SU-DHL-6 (cell line): ENCODE measurements around the gene DNMT3A.

Experiments used
- H2AFZ ChIP-seq: fragments of 200-600 bp; sonication (generic); 2 replicates; pipeline ENCODE4 v1.6.1; 2014; ENCODE audit warnings: low read depth, mild to moderate bottlenecking, moderate library complexity, mixed read lengths, antibody characterized with exemption, low read length; ENCODE audit not compliant: severe bottlenecking
- H3F3A ChIP-seq: fragments of 200-600 bp; shearing (Covaris generic); 2 replicates; pipeline ENCODE4 v1.6.0; 2016; ENCODE audit warnings: antibody characterized with exemption, mild to moderate bottlenecking; ENCODE audit not compliant: insufficient read depth
- H3K27ac ChIP-seq: fragments of 200-600 bp; sonication (generic); 2 replicates; pipeline ENCODE4 v1.5.1; 2016; ENCODE audit warnings: low read depth, mild to moderate bottlenecking, low read length, moderate library complexity, mixed read lengths
- H3K27me3 ChIP-seq: fragments of 200-600 bp; sonication (generic), shearing (Covaris generic); 2 replicates; pipeline ENCODE4 v1.6.0; 2014; ENCODE audit warnings: mild to moderate bottlenecking, low read length
- H3K36me3 ChIP-seq: fragments of 200-600 bp; sonication (generic); 2 replicates; pipeline ENCODE4 v1.6.1; 2014; ENCODE audit warnings: mild to moderate bottlenecking, low read length, mixed read lengths
- H3K4me2 ChIP-seq: fragments of 300-600, 200-600 bp; shearing (Covaris generic), sonication (generic); 2 replicates; pipeline ENCODE4 v1.6.0; 2014; ENCODE audit warnings: low read length, low read depth, mild to moderate bottlenecking; ENCODE audit not compliant: poor library complexity, severe bottlenecking
- H3K4me3 ChIP-seq: fragments of 200-600 bp; sonication (generic); 2 replicates; pipeline ENCODE4 v1.5.1; 2014; ENCODE audit warnings: antibody characterized with exemption, low read length, mild to moderate bottlenecking, mixed read lengths; ENCODE audit not compliant: insufficient read depth, poor library complexity, severe bottlenecking
- H3K79me2 ChIP-seq: fragments of 200-600 bp; sonication (generic); 2 replicates; pipeline ENCODE4 v1.6.1; 2014; ENCODE audit warnings: mild to moderate bottlenecking, low read length, moderate library complexity; ENCODE audit not compliant: insufficient read depth
- H3K9ac ChIP-seq: fragments of 200-600 bp; sonication (generic); 2 replicates; pipeline ENCODE4 v1.7.0; 2014; ENCODE audit warnings: mild to moderate bottlenecking, low read length
- H3K9me2 ChIP-seq: fragments of 200-600 bp; sonication (generic); replicated peaks from 2 replicates; pipeline ENCODE4 v1.6.1; 2014; ENCODE audit warnings: low read length; ENCODE audit not compliant: insufficient read depth
- H3K9me3 ChIP-seq: fragments of 200-600 bp; sonication (generic); 2 replicates; pipeline ENCODE4 v1.6.1; 2014; ENCODE audit warnings: low read length, mixed read lengths; ENCODE audit not compliant: insufficient read depth
- H4K20me1 ChIP-seq: fragments of 200-600 bp; sonication (generic); 2 replicates; pipeline ENCODE4 v1.6.1; 2014; ENCODE audit warnings: low read depth, mild to moderate bottlenecking, antibody characterized with exemption, low read length, moderate library complexity, mixed read lengths
- CTCF ChIP-seq: fragments of 200-600 bp; sonication (generic); IDR thresholded peaks from one replicate; pipeline ENCODE4 v1.5.1; 2017; ENCODE audit warnings: antibody characterized with exemption, mild to moderate bottlenecking, low read length, moderate library complexity; ENCODE audit not compliant: insufficient read depth, poor library complexity, severe bottlenecking
- EZH2phosphoT487 ChIP-seq: fragments of 200-600 bp; sonication (generic), shearing (Covaris generic); conservative IDR thresholded peaks from 2 replicates; pipeline ENCODE4 v1.6.1; 2018; ENCODE audit warnings: mild to moderate bottlenecking, antibody characterized with exemption, low read length, moderate library complexity, mixed read lengths

Gene DNMT3A

GRCh38 chr2:25335971-25336370 is 5.8 kb downstream of the DNMT3A start:
- no peak overlapping the region for H3K4me3 ChIP-seq

DNA sequence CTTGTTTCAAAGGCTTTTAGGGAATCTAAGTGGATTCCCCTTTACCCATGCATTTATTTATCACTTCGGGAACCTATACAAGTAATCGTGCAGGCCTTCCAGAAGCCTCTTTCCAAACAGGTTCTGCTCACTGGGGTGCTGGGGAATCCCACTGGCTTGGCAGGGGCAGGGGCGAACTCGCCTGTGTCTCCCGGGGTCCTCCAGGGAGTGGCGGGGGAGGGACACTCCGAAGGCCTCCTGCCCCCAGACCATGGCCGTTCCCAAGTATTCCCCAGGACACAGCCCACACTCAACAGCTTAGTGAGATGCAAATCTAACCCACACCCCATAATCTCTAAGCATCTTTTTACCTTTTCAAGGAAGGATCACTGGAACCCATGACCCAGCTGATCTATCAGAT is 6.5 kb downstream of the DNMT3A start:
- H3F3A ChIP-seq = no peaks in the 10 kb centered on the region
- H2AFZ ChIP-seq = no peak overlapping the region
- no peaks in the 10 kb centered on the region; the same call in 1 of the 2 replicates for H3K79me2 ChIP-seq
- H3K9me3 ChIP-seq = no peaks in the 10 kb centered on the region
- H3K4me2 ChIP-seq = no peak overlapping the region
- no peaks in the 10 kb centered on the region; the same call in 1 of the 2 replicates for H4K20me1 ChIP-seq
- no peak overlapping the region for H3K4me3 ChIP-seq
- no peak for TF ChIP-seq EZH2phosphoT487
- no peak for TF ChIP-seq CTCF
- H3K27ac ChIP-seq = no peak overlapping the region
- H3K9ac ChIP-seq = no peak overlapping the region
- no peaks in the 10 kb centered on the region for H3K9me2 ChIP-seq
- H3K36me3 ChIP-seq = no peaks in the 10 kb centered on the region
- H3K27me3 ChIP-seq = no peaks in the 10 kb centered on the region

More at GRCh38 chr2:25335971-25336370, 5.8 kb downstream of the DNMT3A start:
- Histone ChIP-seq H2AFZ (no peak overlapping the region), H3K36me3 (no peaks in the 10 kb centered on the region), H3K9me2 (no peaks in the 10 kb centered on the region), H3K9ac (no peak overlapping the region), H3K27ac (no peak overlapping the region), H3K27me3 (no peaks in the 10 kb centered on the region), H3K79me2 (no peaks in the 10 kb centered on the region; the same call in 1 of the 2 replicates), H3F3A (no peaks in the 10 kb centered on the region), H3K9me3 (no peaks in the 10 kb centered on the region), H4K20me1 (no peaks in the 10 kb centered on the region; the same call in 1 of the 2 replicates), H3K4me2 (no peak overlapping the region)
- TF ChIP-seq EZH2phosphoT487 = no peak
- no peak for TF ChIP-seq CTCF

DNA sequence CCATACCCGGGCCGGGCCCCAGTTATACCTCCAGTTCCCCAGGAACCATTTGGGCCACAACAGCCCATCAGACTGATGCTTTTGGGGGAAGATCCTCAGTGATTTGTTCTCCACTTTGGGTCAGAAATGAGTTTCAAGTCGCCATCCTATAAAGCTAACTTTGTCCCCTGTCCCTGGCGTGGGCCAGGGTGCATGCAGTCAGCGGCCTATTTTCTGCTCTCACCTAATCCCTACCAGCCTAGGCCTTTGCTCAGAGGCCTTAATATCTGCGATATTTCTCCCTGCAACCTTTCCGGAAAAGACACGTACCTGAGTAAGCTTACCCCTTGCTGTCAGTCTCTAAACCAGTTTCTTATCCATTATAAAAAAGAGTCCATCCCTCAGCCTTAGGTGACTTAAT is 7.2 kb downstream of the DNMT3A start:
- H3K9me3 ChIP-seq = no peaks in the 10 kb centered on the region
- H3K4me2 ChIP-seq = no peak overlapping the region
- H2AFZ ChIP-seq = no peak overlapping the region
- H3F3A ChIP-seq = no peaks in the 10 kb centered on the region
- H3K4me3 ChIP-seq = no peak overlapping the region
- H3K9me2 ChIP-seq = no peaks in the 10 kb centered on the region
- H3K27me3 ChIP-seq = no peaks in the 10 kb centered on the region
- H3K36me3 ChIP-seq = no peaks in the 10 kb centered on the region
- H3K79me2 ChIP-seq = no peaks in the 10 kb centered on the region; the same call in 1 of the 2 replicates
- no peak overlapping the region for H3K27ac ChIP-seq
- TF ChIP-seq EZH2phosphoT487 (no peak), CTCF (no peak)
- H3K9ac ChIP-seq = no peak overlapping the region
- no peaks in the 10 kb centered on the region; the same call in 1 of the 2 replicates for H4K20me1 ChIP-seq
